ENCODE measurements around the gene TUBGCP6. TPM values are rescaled to one million over a fixed set of nuclear protein-coding genes. Genes with fewer than 3 reads are reported as not detected.
A peak's percentile ranks its signal among the peaks of the same experiment; 100 is the strongest.

Gene TUBGCP6
- total and polyA plus RNA-seq, 2 experiments from 2014 or later: 18.6 to 47.1 TPM

- peaks cover 41% of the 10 kb centered on the region for H3K27me3 Mint-ChIP-seq (ENCODE audit: insufficient read depth, low read depth, poor library complexity)
- Histone ChIP-seq H3K4me2 (peak overlapping the region; percentile 81), H4K20me1 (replicated peaks; ENCODE audit: insufficient read depth) (no peaks in the 10 kb centered on the region; the same call in 1 of the 2 replicates), H3F3A (replicated peaks; ENCODE audit: low read depth) (peaks cover 8% of the 10 kb centered on the region; the same call in 1 of the 2 replicates), H3K4me3 (peak overlapping the region; percentile 59), H3K27ac (ENCODE audit: low read depth) (no peak overlapping the region), H3K27me3 (ENCODE audit: insufficient read depth) (peaks cover 61% of the 10 kb centered on the region), H3K4me1 (ENCODE audit: insufficient read depth) (peaks cover 6% of the 10 kb centered on the region; the same call in 1 of the 2 replicates), H2AFZ (peak overlapping the region; percentile 69; the same call in 1 of the 2 replicates), H3K79me2 (replicated peaks; ENCODE audit: insufficient read depth) (no peaks in the 10 kb centered on the region), H3K9me2 (ENCODE audit: insufficient read depth) (no peaks in the 10 kb centered on the region), H3K36me3 (ENCODE audit: insufficient read depth) (no peaks in the 10 kb centered on the region)
- peaks cover 4% of the 10 kb centered on the region; the same call in 1 of the 3 replicates for H3K4me1 Mint-ChIP-seq
- no peaks in the 10 kb centered on the region for H3K36me3 Mint-ChIP-seq (ENCODE audit: low read depth)
- peak; percentile 81 for DNase-seq (ENCODE audit: low spot score)
- 0 out of 4 replicates have a peak, but pooled peaks have one; percentile 9 to 14 for TF ChIP-seq CTCF (conservative IDR thresholded peaks at IDR 0.05; ENCODE audit: low read depth in 2 of 2)
- TF ChIP-seq, protein P1, sequence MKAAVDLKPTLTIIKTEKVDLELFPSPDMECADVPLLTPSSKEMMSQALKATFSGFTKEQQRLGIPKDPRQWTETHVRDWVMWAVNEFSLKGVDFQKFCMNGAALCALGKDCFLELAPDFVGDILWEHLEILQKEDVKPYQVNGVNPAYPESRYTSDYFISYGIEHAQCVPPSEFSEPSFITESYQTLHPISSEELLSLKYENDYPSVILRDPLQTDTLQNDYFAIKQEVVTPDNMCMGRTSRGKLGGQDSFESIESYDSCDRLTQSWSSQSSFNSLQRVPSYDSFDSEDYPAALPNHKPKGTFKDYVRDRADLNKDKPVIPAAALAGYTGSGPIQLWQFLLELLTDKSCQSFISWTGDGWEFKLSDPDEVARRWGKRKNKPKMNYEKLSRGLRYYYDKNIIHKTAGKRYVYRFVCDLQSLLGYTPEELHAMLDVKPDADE (IDR thresholded peaks at IDR 0.05): no peak
- peak overlapping the region; percentile 42; the same call in 2 of the 3 replicates for H3K4me3 Mint-ChIP-seq
- no peaks in the 10 kb centered on the region for H3K9me3 Mint-ChIP-seq
- no peak overlapping the region for H3K27ac Mint-ChIP-seq
- ATAC-seq: peak; percentile 7
Observed at GRCh38 chr22:50267591-50268390, 23.0 kb upstream of the TUBGCP6 start.

- H3K27me3 ChIP-seq (ENCODE audit: insufficient read depth): peaks cover 66% of the 10 kb centered on the region
- peaks cover 13% of the 10 kb centered on the region for H3K4me1 ChIP-seq (ENCODE audit: insufficient read depth)
- H3K27me3 Mint-ChIP-seq (ENCODE audit: insufficient read depth, low read depth, poor library complexity): peaks cover 47% of the 10 kb centered on the region
- H3K9me3 Mint-ChIP-seq: no peaks in the 10 kb centered on the region
- H2AFZ ChIP-seq: peak overlapping the region; percentile 69; the same call in 1 of the 2 replicates
- peak overlapping the region; percentile 59 for H3K4me3 ChIP-seq
- H3K27ac Mint-ChIP-seq: no peak overlapping the region
- peak overlapping the region; percentile 81 for H3K4me2 ChIP-seq
- H3K4me1 Mint-ChIP-seq: peaks cover 10% of the 10 kb centered on the region; the same call in 2 of the 3 replicates
- DNase-seq (ENCODE audit: low spot score) (no peak), ATAC-seq (no peak)
- H3K36me3 ChIP-seq (ENCODE audit: insufficient read depth): no peaks in the 10 kb centered on the region
- no peaks in the 10 kb centered on the region for H3K9me2 ChIP-seq (ENCODE audit: insufficient read depth)
- H3K4me3 Mint-ChIP-seq: no peak overlapping the region
- peaks cover 8% of the 10 kb centered on the region; the same call in 1 of the 2 replicates for H3F3A ChIP-seq (replicated peaks; ENCODE audit: low read depth)
- H3K36me3 Mint-ChIP-seq (ENCODE audit: low read depth): no peaks in the 10 kb centered on the region
- no peaks in the 10 kb centered on the region for H3K79me2 ChIP-seq (replicated peaks; ENCODE audit: insufficient read depth)
- no peak overlapping the region for H3K27ac ChIP-seq (ENCODE audit: low read depth)
- H4K20me1 ChIP-seq (replicated peaks; ENCODE audit: insufficient read depth): no peaks in the 10 kb centered on the region; the same call in 1 of the 2 replicates
- TF ChIP-seq POLR2AphosphoS5 (IDR thresholded peaks at IDR 0.05; ENCODE audit: low read depth) (no peak), NANOG (IDR thresholded peaks at IDR 0.05; ENCODE audit: borderline replicate concordance) (no peak), CTCF (conservative IDR thresholded peaks at IDR 0.05; ENCODE audit: low read depth in 2 of 2) (no peak), ZNF114 (CRISPR knock-in tag; IDR thresholded peaks at IDR 0.05) (no peak), EZH2 (IDR thresholded peaks at IDR 0.05; ENCODE audit: low read depth, unreplicated experiment) (no peak), CREB1 (CRISPR knock-in tag; IDR thresholded peaks at IDR 0.05; ENCODE audit: low read depth) (no peak), JUNB (IDR thresholded peaks at IDR 0.05; ENCODE audit: unreplicated experiment) (no peak)
- TF ChIP-seq, protein P1 (IDR thresholded peaks at IDR 0.05): no peak
- TF ChIP-seq, protein P2, sequence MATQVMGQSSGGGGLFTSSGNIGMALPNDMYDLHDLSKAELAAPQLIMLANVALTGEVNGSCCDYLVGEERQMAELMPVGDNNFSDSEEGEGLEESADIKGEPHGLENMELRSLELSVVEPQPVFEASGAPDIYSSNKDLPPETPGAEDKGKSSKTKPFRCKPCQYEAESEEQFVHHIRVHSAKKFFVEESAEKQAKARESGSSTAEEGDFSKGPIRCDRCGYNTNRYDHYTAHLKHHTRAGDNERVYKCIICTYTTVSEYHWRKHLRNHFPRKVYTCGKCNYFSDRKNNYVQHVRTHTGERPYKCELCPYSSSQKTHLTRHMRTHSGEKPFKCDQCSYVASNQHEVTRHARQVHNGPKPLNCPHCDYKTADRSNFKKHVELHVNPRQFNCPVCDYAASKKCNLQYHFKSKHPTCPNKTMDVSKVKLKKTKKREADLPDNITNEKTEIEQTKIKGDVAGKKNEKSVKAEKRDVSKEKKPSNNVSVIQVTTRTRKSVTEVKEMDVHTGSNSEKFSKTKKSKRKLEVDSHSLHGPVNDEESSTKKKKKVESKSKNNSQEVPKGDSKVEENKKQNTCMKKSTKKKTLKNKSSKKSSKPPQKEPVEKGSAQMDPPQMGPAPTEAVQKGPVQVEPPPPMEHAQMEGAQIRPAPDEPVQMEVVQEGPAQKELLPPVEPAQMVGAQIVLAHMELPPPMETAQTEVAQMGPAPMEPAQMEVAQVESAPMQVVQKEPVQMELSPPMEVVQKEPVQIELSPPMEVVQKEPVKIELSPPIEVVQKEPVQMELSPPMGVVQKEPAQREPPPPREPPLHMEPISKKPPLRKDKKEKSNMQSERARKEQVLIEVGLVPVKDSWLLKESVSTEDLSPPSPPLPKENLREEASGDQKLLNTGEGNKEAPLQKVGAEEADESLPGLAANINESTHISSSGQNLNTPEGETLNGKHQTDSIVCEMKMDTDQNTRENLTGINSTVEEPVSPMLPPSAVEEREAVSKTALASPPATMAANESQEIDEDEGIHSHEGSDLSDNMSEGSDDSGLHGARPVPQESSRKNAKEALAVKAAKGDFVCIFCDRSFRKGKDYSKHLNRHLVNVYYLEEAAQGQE (IDR thresholded peaks at IDR 0.05; ENCODE audit: unreplicated experiment): no peak
Observed at GRCh38 chr22:50266994-50267393, 22.2 kb upstream of the TUBGCP6 start.
